ENCODE results near the gene PPARA.

The PPARA gene

DNA sequence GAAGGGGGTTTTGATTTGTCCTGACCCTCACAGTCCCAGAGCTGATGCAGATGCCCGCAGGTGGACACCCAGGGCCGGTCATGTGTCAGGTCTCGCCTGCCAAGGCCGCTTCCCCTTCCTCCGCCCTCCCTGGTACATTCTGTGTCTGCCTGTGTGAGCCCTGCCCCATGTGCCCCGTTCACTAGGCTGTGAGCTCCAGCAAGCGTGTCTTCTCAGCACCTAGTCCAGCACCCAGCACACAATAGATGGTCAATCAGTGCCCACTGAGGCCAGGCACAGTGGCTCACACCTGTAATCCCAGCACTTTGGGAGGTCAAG is 29.9 kb upstream of the PPARA start:
- peak overlapping the region; percentile 17; the same call in 1 of the 2 replicates for H3K27ac ChIP-seq

DNA sequence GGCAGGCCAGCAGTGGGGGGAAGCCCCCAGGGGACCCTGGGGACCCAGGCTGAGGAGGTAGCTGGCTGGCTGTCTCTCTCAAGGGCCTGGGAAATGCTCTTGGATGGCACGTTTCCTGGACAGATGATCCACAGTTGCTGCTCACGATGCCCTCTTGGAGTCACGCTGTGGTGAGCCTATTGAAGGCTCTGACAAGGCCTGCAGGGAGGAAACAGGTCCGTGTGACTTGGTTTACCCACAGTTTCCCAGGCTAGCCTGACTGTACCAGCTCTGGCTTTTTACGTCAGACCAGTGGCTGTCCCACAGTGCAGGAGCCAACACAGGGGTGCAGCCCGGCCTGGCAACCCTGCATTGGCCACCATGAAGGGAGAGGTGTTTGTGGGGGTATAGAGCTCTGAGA is 29.2 kb upstream of the PPARA start:
- peak overlapping the region; percentile 17; the same call in 1 of the 2 replicates for H3K27ac ChIP-seq
- no peak for TF ChIP-seq ZFX (IDR thresholded peaks at IDR 0.05; ENCODE audit: borderline replicate concordance)
- TF ChIP-seq, protein P1, sequence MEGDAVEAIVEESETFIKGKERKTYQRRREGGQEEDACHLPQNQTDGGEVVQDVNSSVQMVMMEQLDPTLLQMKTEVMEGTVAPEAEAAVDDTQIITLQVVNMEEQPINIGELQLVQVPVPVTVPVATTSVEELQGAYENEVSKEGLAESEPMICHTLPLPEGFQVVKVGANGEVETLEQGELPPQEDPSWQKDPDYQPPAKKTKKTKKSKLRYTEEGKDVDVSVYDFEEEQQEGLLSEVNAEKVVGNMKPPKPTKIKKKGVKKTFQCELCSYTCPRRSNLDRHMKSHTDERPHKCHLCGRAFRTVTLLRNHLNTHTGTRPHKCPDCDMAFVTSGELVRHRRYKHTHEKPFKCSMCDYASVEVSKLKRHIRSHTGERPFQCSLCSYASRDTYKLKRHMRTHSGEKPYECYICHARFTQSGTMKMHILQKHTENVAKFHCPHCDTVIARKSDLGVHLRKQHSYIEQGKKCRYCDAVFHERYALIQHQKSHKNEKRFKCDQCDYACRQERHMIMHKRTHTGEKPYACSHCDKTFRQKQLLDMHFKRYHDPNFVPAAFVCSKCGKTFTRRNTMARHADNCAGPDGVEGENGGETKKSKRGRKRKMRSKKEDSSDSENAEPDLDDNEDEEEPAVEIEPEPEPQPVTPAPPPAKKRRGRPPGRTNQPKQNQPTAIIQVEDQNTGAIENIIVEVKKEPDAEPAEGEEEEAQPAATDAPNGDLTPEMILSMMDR (IDR thresholded peaks at IDR 0.05) = no peak

More for the DNA sequence above, 29.9 kb upstream of the PPARA start:
- TF ChIP-seq, protein P1 (IDR thresholded peaks at IDR 0.05) = no peak

DNA sequence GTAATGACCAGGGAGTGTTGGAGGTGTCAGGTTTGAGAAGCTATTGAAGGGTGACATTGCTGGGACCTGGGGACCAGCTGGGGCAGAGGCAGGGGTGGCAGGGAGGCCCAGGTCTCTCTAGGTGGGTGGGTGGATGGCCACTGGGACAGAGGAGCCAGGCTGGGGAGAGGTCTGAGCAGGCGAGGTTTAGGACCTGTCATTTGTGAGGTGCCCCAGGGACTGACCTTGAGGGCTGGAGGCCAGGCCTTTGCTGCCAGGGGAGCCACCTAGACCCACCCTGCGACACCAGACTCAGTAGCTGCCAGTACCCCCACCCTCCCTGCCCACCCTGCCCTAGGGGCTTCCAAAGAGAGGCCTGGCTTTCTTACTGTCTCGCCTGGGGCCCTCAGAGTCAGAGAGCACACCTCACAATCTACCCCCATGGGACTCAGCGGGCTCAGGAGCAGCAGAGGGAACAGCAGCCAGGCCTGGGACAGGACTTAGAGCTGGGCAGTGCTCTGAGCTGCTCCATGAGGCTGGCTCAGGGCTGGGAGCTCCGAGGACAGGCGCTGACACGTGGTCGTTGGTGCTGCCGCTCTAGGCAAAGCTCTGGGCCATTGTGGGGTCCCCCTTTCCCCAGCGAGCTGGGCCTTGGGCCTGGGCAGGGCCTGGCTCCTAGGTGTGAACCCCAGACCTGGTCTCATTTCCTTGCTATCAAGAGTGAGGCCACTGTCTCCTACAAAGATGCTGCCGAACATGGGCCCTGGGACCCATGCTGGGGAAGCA is 28.6 kb upstream of the PPARA start:
- no peak for TF ChIP-seq ZFX (IDR thresholded peaks at IDR 0.05; ENCODE audit: borderline replicate concordance)
- TF ChIP-seq, protein P1 (IDR thresholded peaks at IDR 0.05) = no peak
- 0 out of 2 replicates have a peak overlapping the region, but pooled peaks have one; percentile 22 for H3K27ac ChIP-seq

DNA sequence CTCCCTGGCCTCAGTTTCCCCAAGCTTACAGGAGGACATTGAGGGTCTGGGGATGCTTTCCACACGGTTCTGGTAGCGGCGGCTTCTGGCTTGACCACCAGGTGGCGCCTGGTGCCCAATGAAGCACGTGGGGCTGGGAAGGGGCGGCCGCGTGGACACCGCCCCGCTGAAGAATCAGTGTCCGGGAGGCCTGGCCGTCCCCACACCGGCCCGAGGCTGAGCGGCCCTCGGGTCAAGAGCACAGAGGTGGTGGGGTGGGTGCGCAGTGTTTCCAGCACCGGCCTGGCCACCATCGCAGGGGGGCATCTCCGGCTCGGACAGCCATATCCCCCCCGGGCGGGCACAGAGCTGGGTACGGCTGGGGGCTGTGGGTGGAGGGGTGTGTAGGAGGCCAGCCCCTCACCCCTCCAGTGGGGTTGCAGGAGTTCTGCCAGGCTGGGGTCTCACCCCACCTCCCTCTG is 27.8 kb upstream of the PPARA start:
- TF ChIP-seq ZFX (IDR thresholded peaks at IDR 0.05; ENCODE audit: borderline replicate concordance) = no peak
- TF ChIP-seq, protein P1 (IDR thresholded peaks at IDR 0.05) = peak; percentile 94

DNA sequence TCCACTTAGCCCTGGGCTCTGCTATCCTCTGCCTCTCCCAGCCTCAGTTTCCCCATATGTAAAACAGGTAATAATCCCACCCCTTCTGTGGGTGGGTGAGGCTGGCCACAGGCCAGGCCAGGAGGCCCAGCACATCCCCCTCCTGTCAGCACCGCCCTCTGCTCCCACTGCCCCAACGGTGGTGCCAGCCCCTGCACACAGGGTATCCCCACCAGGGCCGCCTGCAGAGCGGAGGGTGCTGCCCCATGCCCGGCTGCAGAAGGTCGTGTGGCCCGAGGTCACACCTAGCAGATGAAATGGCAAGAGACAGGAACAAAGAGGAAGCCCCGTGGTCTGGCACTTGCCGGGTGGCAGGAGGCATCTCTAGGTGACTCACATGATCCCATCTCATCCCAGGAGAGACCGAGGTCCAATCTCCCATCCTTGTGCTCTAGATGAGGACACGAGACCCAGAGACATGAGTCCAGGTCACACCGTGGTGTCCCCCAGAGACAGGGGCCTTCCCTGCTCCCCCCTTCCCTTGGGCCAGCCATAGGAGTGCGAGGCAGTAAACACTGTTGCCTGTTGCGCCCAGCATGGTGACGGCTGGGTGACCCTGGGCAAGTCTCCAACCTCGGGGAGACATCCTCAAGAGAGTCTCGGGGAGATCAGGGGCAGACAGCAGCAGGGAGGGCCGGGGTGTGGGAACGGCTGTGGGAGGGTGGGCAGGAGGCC is 27.2 kb upstream of the PPARA start:
- no peak overlapping the region for H3K27ac ChIP-seq
- no peak for TF ChIP-seq ZFX (IDR thresholded peaks at IDR 0.05; ENCODE audit: borderline replicate concordance)
- TF ChIP-seq, protein P1 (IDR thresholded peaks at IDR 0.05) = no peak

More for the DNA sequence above, 27.8 kb upstream of the PPARA start:
- no peak overlapping the region for H3K27ac ChIP-seq

DNA sequence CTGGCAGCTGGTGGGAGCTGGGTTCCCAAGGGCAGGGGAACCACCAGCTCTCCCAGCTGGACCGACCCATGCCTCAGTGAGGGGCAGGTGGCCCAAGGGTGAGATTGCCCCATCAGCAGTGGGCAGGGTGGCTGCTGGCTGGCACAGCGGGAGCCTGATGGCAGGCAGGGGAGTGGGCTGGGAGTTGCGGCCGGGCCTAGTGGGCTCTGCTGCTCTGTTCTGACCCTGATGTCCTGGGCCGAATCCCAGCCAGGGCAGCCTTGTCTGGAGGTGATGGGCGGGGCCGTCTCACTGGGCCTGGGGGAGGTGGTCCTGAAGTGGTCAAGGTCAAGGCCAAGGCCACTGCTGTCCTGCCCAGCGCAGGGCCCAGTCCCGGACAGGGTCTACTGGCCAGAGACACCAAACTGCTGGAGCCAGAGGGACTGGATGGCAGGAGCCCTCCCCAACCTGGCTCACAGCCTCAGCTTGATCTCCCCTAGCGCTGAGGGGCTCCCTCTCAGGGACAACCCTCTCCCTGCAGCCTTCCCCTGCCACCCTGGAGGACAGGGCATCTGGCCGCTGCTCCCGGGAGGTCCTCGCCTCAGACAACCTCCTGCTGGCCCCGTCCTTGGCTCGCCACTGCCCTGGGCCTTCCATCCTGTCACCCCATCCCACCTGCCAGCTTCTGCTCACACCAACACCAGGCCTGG is 26.5 kb upstream of the PPARA start:
- H3K27ac ChIP-seq = no peak overlapping the region
- TF ChIP-seq ZFX (IDR thresholded peaks at IDR 0.05; ENCODE audit: borderline replicate concordance) = no peak
- TF ChIP-seq, protein P1 (IDR thresholded peaks at IDR 0.05) = no peak
